Keratinocyte (primary cell): ENCODE data around the gene CENATAC. TPM values are rescaled to one million over a fixed set of nuclear protein-coding genes. Genes with fewer than 3 reads are reported as not detected.

ENCODE experiments used
- DNase-seq: peaks from one replicate; pipeline ENCODE4 v3.0.0-alpha.2; 2011; ENCODE audit warnings: low read depth, missing footprints, low spot score
- FAIRE-seq: peaks from 2 replicates; lab custom pipeline; 2011; peaks lifted over from hg19 to GRCh38; lab: Jason Lieb, UNC
- H2AFZ ChIP-seq: 2 replicates; pipeline ENCODE4 v1.6.0; 2012; ENCODE audit warnings: low read length, control low read depth, inconsistent platforms; ENCODE audit not compliant: control insufficient read depth
- H3K27ac ChIP-seq: 2 replicates; pipeline ENCODE4 v1.5.1; 2011; ENCODE audit warnings: low read length; ENCODE audit not compliant: control insufficient read depth, insufficient read depth
- H3K27me3 ChIP-seq: 3 replicates; pipeline ENCODE4 v1.6.0; 2011; ENCODE audit warnings: low read length; ENCODE audit not compliant: control insufficient read depth, insufficient read depth; ENCODE audit errors: extremely low read depth
- H3K36me3 ChIP-seq, 2 experiments: 2 replicates in 1 of 2; 3 replicates in 1 of 2; pipeline ENCODE4 v1.5.1; 2011; ENCODE audit warnings: low read length in 2 of 2, mild to moderate bottlenecking in 1 of 2; ENCODE audit not compliant: control insufficient read depth in 2 of 2, insufficient read depth in 2 of 2; ENCODE audit errors: extremely low read depth in 1 of 2
- H3K4me1 ChIP-seq: 3 replicates; pipeline ENCODE4 v1.5.1; 2011; ENCODE audit warnings: low read length; ENCODE audit not compliant: control insufficient read depth, insufficient read depth; ENCODE audit errors: extremely low read depth
- H3K4me2 ChIP-seq: 3 replicates; pipeline ENCODE4 v1.6.0; 2011; ENCODE audit warnings: low read depth, low read length; ENCODE audit not compliant: control insufficient read depth, insufficient read depth; ENCODE audit errors: extremely low read depth
- H3K4me3 ChIP-seq, 3 experiments: fragments of 200-600 bp in 1 of 3; sonication (generic) in 1 of 3; 2 replicates in 2 of 3; 3 replicates in 1 of 3; pipeline ENCODE4 v1.5.1; 2011 to 2016; ENCODE audit warnings: low read length in 3 of 3, mild to moderate bottlenecking in 3 of 3, control low read depth in 2 of 3, inconsistent platforms in 1 of 3, low read depth in 1 of 3, mixed read lengths in 1 of 3, mixed run types in 1 of 3, moderate library complexity in 1 of 3; ENCODE audit not compliant: control insufficient read depth in 2 of 3, insufficient read depth in 2 of 3; ENCODE audit errors: extremely low read depth in 1 of 3
- H3K79me2 ChIP-seq: 2 replicates; pipeline ENCODE4 v1.6.0; 2012; ENCODE audit warnings: low read length; ENCODE audit not compliant: control insufficient read depth, insufficient read depth
- H3K9ac ChIP-seq: 3 replicates; pipeline ENCODE4 v1.6.0; 2011; ENCODE audit warnings: low read length; ENCODE audit not compliant: control insufficient read depth, insufficient read depth; ENCODE audit errors: extremely low read depth
- H3K9me1 ChIP-seq: 3 replicates; pipeline ENCODE4 v1.6.0; 2011; ENCODE audit warnings: low read length; ENCODE audit not compliant: control insufficient read depth, insufficient read depth; ENCODE audit errors: extremely low read depth
- H3K9me3 ChIP-seq: 2 replicates; pipeline ENCODE4 v1.5.1; 2012; ENCODE audit warnings: low read depth, low read length; ENCODE audit not compliant: control insufficient read depth
- H4K20me1 ChIP-seq: 3 replicates; pipeline ENCODE4 v1.6.0; 2011; ENCODE audit warnings: low read length; ENCODE audit not compliant: control insufficient read depth, insufficient read depth; ENCODE audit errors: extremely low read depth
- CTCF ChIP-seq, 3 experiments: IDR thresholded peaks in 1 of 3; conservative IDR thresholded peaks in 1 of 3; optimal IDR thresholded peaks in 1 of 3; 2 replicates in 2 of 3; 3 replicates in 1 of 3; pipeline versions ENCODE3 to v1.5.1; 2011; ENCODE audit warnings: low read length in 3 of 3, mild to moderate bottlenecking in 3 of 3, moderate library complexity in 2 of 3, control low read depth in 1 of 3, inconsistent platforms in 1 of 3; ENCODE audit not compliant: insufficient read depth in 2 of 3; ENCODE audit errors: extremely low read depth in 1 of 3
- EZH2 ChIP-seq: IDR thresholded peaks from one replicate; pipeline ENCODE4 v1.6.1; 2012; ENCODE audit warnings: inconsistent platforms, mild to moderate bottlenecking, low read length, moderate library complexity
- dilution Hi-C: fragments of 300-500 bp; cut with MboI; formaldehyde crosslinking; loops from one replicate; pipeline ENCODE4 v1.7.0; 2020; ENCODE audit warnings: low sequenced_read_pairs; ENCODE audit not compliant: extremely low pct_ligation_motif_present
- polyA plus RNA-seq, 5 experiments: library from polyadenylated mRNA; depleted of rRNA in 3 of 5; stranded (reverse) in 3 of 5; stranded (forward) in 1 of 5; unstranded in 1 of 5; fragments of >200 nt; gene quantifications; 1 replicate in 1 of 5; 2 replicates in 3 of 5; 3 replicates in 1 of 5; pipeline versions ENCODE4 v1.2.1 to v1.2.3, GENCODE V29; 2011 to 2012; ENCODE audit warnings: missing spikeins in 2 of 5, low read depth in 1 of 5, low replicate concordance in 1 of 5

CENATAC gene
- polyA plus RNA-seq, 1 donor (not counting 4 experiments of a cell fraction or from before 2014, with no cell fraction given) = 22.6 TPM

GRCh38 chr11:119024430-119025098 lies 26.6 kb downstream of the CENATAC start:
- dilution Hi-C loops = no loop called here

GRCh38 chr11:119025099-119025473 lies 27.1 kb downstream of the CENATAC start:
- no peak overlapping the region for H2AFZ ChIP-seq
- no peaks in the 10 kb centered on the region for H3K9me3 ChIP-seq
- H3K4me1 ChIP-seq = peaks cover 16% of the 10 kb centered on the region
- H3K27ac ChIP-seq = no peak overlapping the region
- no peaks in the 10 kb centered on the region for H4K20me1 ChIP-seq
- H3K27me3 ChIP-seq = no peaks in the 10 kb centered on the region
- H3K79me2 ChIP-seq = peaks cover 19% of the 10 kb centered on the region
- H3K4me2 ChIP-seq = no peak overlapping the region
- H3K4me3 ChIP-seq = no peak overlapping the region
- FAIRE-seq (no peak), DNase-seq (no peak)
- dilution Hi-C loops = no loop called here
- TF ChIP-seq CTCF (optimal IDR thresholded peaks at IDR 0.05 in 1 of 3, IDR thresholded peaks at IDR 0.05 in 1 of 3, conservative IDR thresholded peaks at IDR 0.05 in 1 of 3; ENCODE audit: extremely low read depth in 1 of 3, insufficient read depth in 2 of 3, low read length in 3 of 3) (no peak), EZH2 (no peak)
- H3K36me3 ChIP-seq = peaks cover 27 to 40% of the 10 kb centered on the region in 2 experiments
- H3K9ac ChIP-seq = no peak overlapping the region
- no peaks in the 10 kb centered on the region for H3K9me1 ChIP-seq

More at GRCh38 chr11:119024430-119025098, 26.6 kb downstream of the CENATAC start:
- Histone ChIP-seq H3K36me3 (peaks cover 27 to 40% of the 10 kb centered on the region in 2 experiments), H3K79me2 (peaks cover 20% of the 10 kb centered on the region), H3K4me2 (no peak overlapping the region), H4K20me1 (no peaks in the 10 kb centered on the region), H3K4me1 (peaks cover 17% of the 10 kb centered on the region), H2AFZ (no peak overlapping the region), H3K9me1 (no peaks in the 10 kb centered on the region), H3K27ac (no peak overlapping the region), H3K27me3 (no peaks in the 10 kb centered on the region), H3K9ac (no peak overlapping the region), H3K9me3 (no peaks in the 10 kb centered on the region), H3K4me3 (no peak overlapping the region)
- DNase-seq (no peak), FAIRE-seq (no peak)
- TF ChIP-seq EZH2 (no peak), CTCF (optimal IDR thresholded peaks at IDR 0.05 in 1 of 3, IDR thresholded peaks at IDR 0.05 in 1 of 3, conservative IDR thresholded peaks at IDR 0.05 in 1 of 3; ENCODE audit: extremely low read depth in 1 of 3, insufficient read depth in 2 of 3, low read length in 3 of 3) (no peak)
